Activated CD4-positive, CD25-positive, alpha-beta regulatory T cell treated with anti-CD3 and anti-CD28 coated beads, Interleukin-2, amount 50 U/mL, for 24 hours (primary cell): ENCODE measurements around the gene CCNB1.
"Not testable (repeated sequence)": the region's sequence is repeated elsewhere in the genome, so short reads cannot be mapped to it uniquely, and the experiment has no call there.

Experiments used
- ATAC-seq, 2 donors: fragments of 150-1000 bp; cut with Tn5 transposase; one replicate each; pipeline ENCODE4 v1.10.0; 2021; ENCODE audit warnings: mild to moderate bottlenecking in 1 of 2, moderate library complexity in 1 of 2

Gene CCNB1

GRCh38 chr5:69187342-69187741 lies 20.4 kb downstream of the CCNB1 start:
- no peak for ATAC-seq

- no peak for ATAC-seq
Measured at GRCh38 chr5:69188811-69189161, 21.8 kb downstream of the CCNB1 start.

- peak; percentile 94 for ATAC-seq
Measured at GRCh38 chr5:69189162-69190086, 22.5 kb downstream of the CCNB1 start, which contains the start of gene CENPH. Gene CENPH, plus strand, starts transcription at chr5:69189583. Its CDS starts 52 bp downstream, at chr5:69189635.

GRCh38 chr5:69202497-69202896 lies 35.5 kb downstream of the CCNB1 start:
- no peak for ATAC-seq

- no peak for ATAC-seq
Measured at GRCh38 chr5:69206528-69207190, 39.7 kb downstream of the CCNB1 start.

- no peak for ATAC-seq
Measured at GRCh38 chr5:69209602-69210001, 42.7 kb downstream of the CCNB1 start.

- ATAC-seq = no peak
Measured at GRCh38 chr5:69211200-69211599, 44.2 kb downstream of the CCNB1 start.

- ATAC-seq = peak; percentile 28 to 68
Measured at GRCh38 chr5:69212022-69212421, 45.1 kb downstream of the CCNB1 start.

- no peak for ATAC-seq
Measured at GRCh38 chr5:69213513-69214215, 46.7 kb downstream of the CCNB1 start.

- ATAC-seq = no peak
Measured at GRCh38 chr5:69217151-69217511, 50.2 kb downstream of the CCNB1 start.

- peak; percentile 90 to 92 for ATAC-seq
Measured at GRCh38 chr5:69217548-69218526, 50.9 kb downstream of the CCNB1 start.

GRCh38 chr5:69219939-69220338 lies 53.0 kb downstream of the CCNB1 start:
- no peak for ATAC-seq

- ATAC-seq = not testable (repeated sequence)
Measured at GRCh38 chr5:69220371-69220770, 53.4 kb downstream of the CCNB1 start.

GRCh38 chr5:69220833-69221232 lies 53.9 kb downstream of the CCNB1 start:
- ATAC-seq = not testable (repeated sequence)

- no peak for ATAC-seq
Measured at GRCh38 chr5:69224520-69224919, 57.6 kb downstream of the CCNB1 start.

- no peak for ATAC-seq
Measured at GRCh38 chr5:69225860-69226259, 58.9 kb downstream of the CCNB1 start.
